Measurements from ENCODE around the gene LAMTOR1. TPM values are rescaled to one million over a fixed set of nuclear protein-coding genes. Genes with fewer than 3 reads are reported as not detected.

Gene LAMTOR1
- total RNA-seq, 1 experiment from 2014 or later: 96.3 TPM

DNA sequence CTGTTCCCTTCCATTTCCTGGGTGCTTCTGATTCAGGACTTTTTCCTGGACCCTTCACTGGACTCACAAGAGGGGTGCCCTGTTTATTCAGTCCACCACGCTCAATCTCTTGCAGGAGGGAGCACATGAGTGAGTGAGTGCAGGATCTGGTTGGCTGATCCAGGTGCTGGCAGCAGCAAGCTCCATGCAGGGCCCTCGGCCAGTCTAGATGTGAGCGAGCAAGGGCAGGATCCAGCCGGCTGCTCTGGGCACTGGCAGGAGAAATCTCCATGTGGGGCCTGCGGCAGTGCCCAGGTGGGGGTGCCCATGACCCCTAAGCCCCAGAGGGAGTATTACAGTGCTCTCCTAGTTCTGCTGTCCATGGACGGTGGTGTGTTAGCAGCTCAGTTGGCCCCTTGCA is 20.9 kb upstream of the LAMTOR1 start:
- Histone ChIP-seq H2AK5ac (ENCODE audit: insufficient read length, low read length) (no peak overlapping the region), H3K79me1 (ENCODE audit: insufficient read depth, low read depth, low read length, poor library complexity, severe bottlenecking) (no peaks in the 10 kb centered on the region), H3K27me3 (ENCODE audit: insufficient read depth, low read length) (no peaks in the 10 kb centered on the region), H3K4ac (ENCODE audit: low read depth, low read length) (no peak overlapping the region), H3K27ac (ENCODE audit: insufficient read length, low read depth, low read length) (no peak overlapping the region), H2BK12ac (ENCODE audit: insufficient read length, low read depth, low read length) (no peak overlapping the region), H4K20me1 (ENCODE audit: control insufficient read depth, insufficient read depth, insufficient read length) (no peaks in the 10 kb centered on the region), H3K9me3 (ENCODE audit: control insufficient read depth, low read depth, low read length) (peaks cover 10% of the 10 kb centered on the region), H2BK15ac (ENCODE audit: low read depth, low read length) (no peak overlapping the region), H4K91ac (ENCODE audit: insufficient read length, low read depth, low read length) (no peak overlapping the region), H4K8ac (replicated peaks; ENCODE audit: insufficient read length, low read depth, low read length) (no peak overlapping the region), H3K4me1 (ENCODE audit: insufficient read depth, low read length) (no peaks in the 10 kb centered on the region), H3T11ph (ENCODE audit: low read length) (no peak overlapping the region), H3K23me2 (ENCODE audit: insufficient read length, low read depth, low read length, poor library complexity, severe bottlenecking) (no peaks in the 10 kb centered on the region), H4K5ac (ENCODE audit: insufficient read length, low read depth, low read length) (no peak overlapping the region), H3K23ac (ENCODE audit: insufficient read length, low read depth, low read length) (no peak overlapping the region), H3K18ac (ENCODE audit: insufficient read length, low read depth, low read length) (no peak overlapping the region), H2BK20ac (ENCODE audit: low read depth, low read length, poor library complexity, severe bottlenecking) (no peak overlapping the region), H3K79me2 (ENCODE audit: insufficient read depth, low read length) (no peaks in the 10 kb centered on the region), H3K14ac (ENCODE audit: insufficient read depth, low read length) (no peak overlapping the region), H3K56ac (ENCODE audit: insufficient read length, low read depth, low read length) (no peak overlapping the region), H3K4me2 (ENCODE audit: insufficient read depth, insufficient read length, low read length) (no peak overlapping the region), H3K9ac (ENCODE audit: extremely low read depth, insufficient read length, low read length) (no peak overlapping the region), H2BK5ac (ENCODE audit: insufficient read length, low read length) (no peak overlapping the region), H2BK120ac (ENCODE audit: low read depth, low read length, poor library complexity, severe bottlenecking) (no peak overlapping the region), H2AFZ (ENCODE audit: low read length) (no peak overlapping the region)
- TF ChIP-seq, protein P1, sequence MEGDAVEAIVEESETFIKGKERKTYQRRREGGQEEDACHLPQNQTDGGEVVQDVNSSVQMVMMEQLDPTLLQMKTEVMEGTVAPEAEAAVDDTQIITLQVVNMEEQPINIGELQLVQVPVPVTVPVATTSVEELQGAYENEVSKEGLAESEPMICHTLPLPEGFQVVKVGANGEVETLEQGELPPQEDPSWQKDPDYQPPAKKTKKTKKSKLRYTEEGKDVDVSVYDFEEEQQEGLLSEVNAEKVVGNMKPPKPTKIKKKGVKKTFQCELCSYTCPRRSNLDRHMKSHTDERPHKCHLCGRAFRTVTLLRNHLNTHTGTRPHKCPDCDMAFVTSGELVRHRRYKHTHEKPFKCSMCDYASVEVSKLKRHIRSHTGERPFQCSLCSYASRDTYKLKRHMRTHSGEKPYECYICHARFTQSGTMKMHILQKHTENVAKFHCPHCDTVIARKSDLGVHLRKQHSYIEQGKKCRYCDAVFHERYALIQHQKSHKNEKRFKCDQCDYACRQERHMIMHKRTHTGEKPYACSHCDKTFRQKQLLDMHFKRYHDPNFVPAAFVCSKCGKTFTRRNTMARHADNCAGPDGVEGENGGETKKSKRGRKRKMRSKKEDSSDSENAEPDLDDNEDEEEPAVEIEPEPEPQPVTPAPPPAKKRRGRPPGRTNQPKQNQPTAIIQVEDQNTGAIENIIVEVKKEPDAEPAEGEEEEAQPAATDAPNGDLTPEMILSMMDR (conservative IDR thresholded peaks at IDR 0.05): no peak
- no peaks in the 10 kb centered on the region for H3K4me1 Mint-ChIP-seq
- peaks cover 43% of the 10 kb centered on the region for H3K27me3 Mint-ChIP-seq (ENCODE audit: low read depth)
- H3K36me3 Mint-ChIP-seq (ENCODE audit: insufficient read depth in 1 of 3, low read depth in 3 of 3): peaks cover 5 to 12% (median 6%) of the 10 kb centered on the region in 3 experiments; a peak in 6 of 7 replicates
- no peak overlapping the region for H3K4me3 Mint-ChIP-seq
- WGBS (ENCODE audit: extremely low coverage, insufficient read length, low lambda C conversion rate): no CpG with 5 or more reads among the region's 6 CpGs
- peaks cover 19 to 43% of the 10 kb centered on the region in 2 experiments for H3K9me3 Mint-ChIP-seq
- no peak overlapping the region for H3K27ac Mint-ChIP-seq
- DNase-seq: no peak

All from H9 (cell line).